GM18867 (cell line): ENCODE results near the gene LOXL1.

Experiments used
- ATAC-seq: cut with Tn5 transposase; IDR thresholded peaks from one replicate; pipeline ENCODE4 v1.9.1; 2021; ENCODE audit warnings: mild to moderate bottlenecking, moderate library complexity; ENCODE audit not compliant: unreplicated experiment

The LOXL1 gene

GRCh38 chr15:73921254-73921925 is 4.9 kb upstream of the LOXL1 start:
- ATAC-seq = no peak

- no peak for ATAC-seq
Observed at GRCh38 chr15:73922186-73923151, 3.8 kb upstream of the LOXL1 start.

GRCh38 chr15:73923156-73923487 is 3.1 kb upstream of the LOXL1 start:
- no peak for ATAC-seq

GRCh38 chr15:73923488-73924164 is 2.6 kb upstream of the LOXL1 start:
- ATAC-seq = no peak

- ATAC-seq = no peak
Observed at GRCh38 chr15:73924171-73924921, 1.9 kb upstream of the LOXL1 start.

GRCh38 chr15:73925848-73926218 is 429 bp upstream of the LOXL1 start:
- ATAC-seq = no peak

- no peak for ATAC-seq
Observed at GRCh38 chr15:73927003-73927475, 777 bp downstream of the LOXL1 start.

GRCh38 chr15:73927476-73928240 is 1.4 kb downstream of the LOXL1 start:
- no peak for ATAC-seq

GRCh38 chr15:73928241-73928579 is 1.9 kb downstream of the LOXL1 start:
- ATAC-seq = no peak

- no peak for ATAC-seq
Observed at GRCh38 chr15:73928971-73929627, 2.8 kb downstream of the LOXL1 start.

GRCh38 chr15:73930371-73930770 is 4.1 kb downstream of the LOXL1 start:
- ATAC-seq = no peak

- ATAC-seq = no peak
Observed at GRCh38 chr15:73930790-73931281, 4.6 kb downstream of the LOXL1 start.

GRCh38 chr15:73931441-73931840 is 5.2 kb downstream of the LOXL1 start:
- ATAC-seq = no peak

GRCh38 chr15:73932381-73933191 is 6.3 kb downstream of the LOXL1 start:
- ATAC-seq = no peak

GRCh38 chr15:73934281-73934680 is 8.0 kb downstream of the LOXL1 start:
- no peak for ATAC-seq

GRCh38 chr15:73935547-73935946 is 9.3 kb downstream of the LOXL1 start:
- no peak for ATAC-seq

- no peak for ATAC-seq
Observed at GRCh38 chr15:73936181-73936580, 9.9 kb downstream of the LOXL1 start.

- no peak for ATAC-seq
Observed at GRCh38 chr15:73936588-73937290, 10.5 kb downstream of the LOXL1 start.
